Esophagus squamous epithelium (tissue), 4 donors: ENCODE measurements around the gene ADAR.

Experiments
- CTCF ChIP-seq, 6 experiments: fragments of 450-650 bp in 4 of 6; fragments of 200-600 bp in 2 of 6; sonication (generic) in 2 of 6; IDR thresholded peaks; one replicate each; pipeline ENCODE4 v1.5.1; 2016 to 2019; ENCODE audit warnings: antibody characterized with exemption in 6 of 6, mild to moderate bottlenecking in 4 of 6, moderate library complexity in 4 of 6
- POLR2A ChIP-seq, 4 donors: fragments of 450-650 bp; IDR thresholded peaks; one replicate each; pipeline ENCODE4 v1.6.1; 2017; ENCODE audit warnings: antibody characterized with exemption in 4 of 4, mild to moderate bottlenecking in 4 of 4, moderate library complexity in 3 of 4

- TF ChIP-seq CTCF (IDR thresholded peaks at IDR 0.05): no peak
- no peak for TF ChIP-seq POLR2A (IDR thresholded peaks at IDR 0.05)
These were observed 25.1 kb downstream of the ADAR start for GRCh38 chr1:154582885-154583284.
